Left cardiac atrium (tissue), 4 donors: ENCODE measurements around the gene NCKAP5. TPM values are rescaled to one million over a fixed set of nuclear protein-coding genes. Genes with fewer than 3 reads are reported as not detected.
A peak's percentile ranks its signal among the peaks of the same experiment; 100 is the strongest.

Source experiments
- ATAC-seq, 2 donors: fragments of 200-7000 bp; cut with Tn5 transposase; one replicate each; pipeline ENCODE4 v1.9.1; 2020; ENCODE audit warnings: mild to moderate bottlenecking in 2 of 2, moderate library complexity in 2 of 2
- DNase-seq: peaks from one replicate; pipeline ENCODE4 v3.0.0-alpha.2; 2020
- intact Hi-C, 2 donors: fragments of 100-400 bp; cut with DNase I; formaldehyde crosslinking; loops; one replicate each; pipeline versions ENCODE4 v1.14.1 to v1.15.1; 2022 to 2023
- total RNA-seq, 2 donors: library from RNA; stranded (reverse); fragmentation: NEBNext Ultra II Directional; extraction: Animal tissue kit (Norgen Biotek cat#: 25700); gene quantifications; one replicate each; pipeline ENCODE4 v1.2.1, GENCODE V29; 2021
- donor health status: DM: no; HTN: yes; CAD: no.
- donor health status: DM: no; HTN: yes; CAD: no; lungs with severe emphysema.
- donor health status: DM: yes; HTN: yes; CAD: no.
- donor health status: Dilated cardiomyopathy.

Gene NCKAP5
- total RNA-seq, 2 donors from 2014 or later = 5.8 to 6.2 TPM

DNA sequence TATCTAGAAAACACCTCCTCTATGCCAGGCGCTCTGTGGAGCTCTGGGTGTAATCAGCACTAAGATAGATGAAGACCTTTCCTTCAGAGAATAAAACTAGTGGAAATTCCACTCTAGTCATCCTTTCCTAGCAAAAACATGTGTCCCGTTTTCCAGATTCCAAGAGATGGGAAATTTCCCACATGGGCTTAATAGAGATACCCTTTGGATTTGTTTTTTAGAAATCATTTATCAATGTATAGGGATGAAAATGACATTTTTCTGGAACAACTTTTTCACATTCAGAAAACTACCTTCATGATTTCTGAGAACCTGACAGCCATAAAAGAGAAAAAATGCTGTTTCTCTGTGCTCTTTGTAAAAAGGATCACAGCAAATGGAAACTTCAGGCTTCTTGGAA, 152.1 kb downstream of the NCKAP5 start:
- DNase-seq = no peak
- intact Hi-C loops = loop anchor here in 1 of 2 donors (10.0 kb wide), 1 partner anchor 359 kb away; no protein-coding TSS in a partner anchor
- no peak for ATAC-seq

- peak; percentile 84 to 87 for ATAC-seq
- intact Hi-C loops = loop anchor here in 1 of 2 donors (10.0 kb wide), 1 partner anchor 359 kb away; no protein-coding TSS in a partner anchor
- DNase-seq = peak; percentile 35
Measured at GRCh38 chr2:133415210-133415876, 152.9 kb downstream of the NCKAP5 start.

DNA sequence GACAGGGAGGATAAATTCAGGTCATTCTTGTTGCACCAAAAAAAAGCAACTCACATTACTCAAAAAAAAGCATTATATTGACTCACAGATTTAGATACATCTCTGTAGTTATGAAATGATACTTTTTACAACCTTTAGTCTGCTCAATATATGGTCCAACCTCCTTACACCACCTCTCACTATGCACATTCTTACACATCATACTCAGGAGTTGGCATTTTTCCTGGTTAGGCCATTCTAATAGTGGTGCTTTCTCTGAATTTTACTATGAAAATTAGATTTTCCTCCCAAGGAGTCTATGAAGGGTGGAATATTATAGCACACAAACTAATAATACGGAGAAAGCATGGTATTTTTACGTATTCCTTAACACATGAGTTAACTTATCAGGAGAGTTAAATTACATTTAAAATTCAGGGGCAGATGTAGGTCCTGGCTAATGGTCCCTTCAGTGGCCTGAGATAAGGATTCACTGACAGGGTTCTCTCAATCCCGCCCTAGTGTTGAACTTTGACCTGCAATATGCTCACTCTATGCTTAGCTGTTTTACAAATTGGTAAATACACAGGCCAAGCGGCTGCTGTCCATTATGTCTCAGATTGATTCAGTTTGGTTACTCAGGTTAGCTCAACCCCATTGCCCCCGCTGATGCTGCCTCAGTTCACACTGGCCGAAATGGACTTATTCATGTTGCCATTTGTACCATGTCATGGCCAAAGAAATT, 153.6 kb downstream of the NCKAP5 start:
- no peak for DNase-seq
- ATAC-seq = no peak
- intact Hi-C loops = loop anchor here in 1 of 2 donors (10.0 kb wide), 1 partner anchor 360 kb away; no protein-coding TSS in a partner anchor

GRCh38 chr2:133413863-133414262, 154.4 kb downstream of the NCKAP5 start:
- ATAC-seq = no peak
- DNase-seq = no peak
- intact Hi-C loops = loop anchor here in 1 of 2 donors (10.0 kb wide), 1 partner anchor 361 kb away; no protein-coding TSS in a partner anchor

- DNase-seq (no peak), ATAC-seq (no peak)
- intact Hi-C loops = loop anchor here in 1 of 2 donors (10.0 kb wide), 1 partner anchor 362 kb away; no protein-coding TSS in a partner anchor
Measured at GRCh38 chr2:133412694-133413093, 155.6 kb downstream of the NCKAP5 start.

DNA sequence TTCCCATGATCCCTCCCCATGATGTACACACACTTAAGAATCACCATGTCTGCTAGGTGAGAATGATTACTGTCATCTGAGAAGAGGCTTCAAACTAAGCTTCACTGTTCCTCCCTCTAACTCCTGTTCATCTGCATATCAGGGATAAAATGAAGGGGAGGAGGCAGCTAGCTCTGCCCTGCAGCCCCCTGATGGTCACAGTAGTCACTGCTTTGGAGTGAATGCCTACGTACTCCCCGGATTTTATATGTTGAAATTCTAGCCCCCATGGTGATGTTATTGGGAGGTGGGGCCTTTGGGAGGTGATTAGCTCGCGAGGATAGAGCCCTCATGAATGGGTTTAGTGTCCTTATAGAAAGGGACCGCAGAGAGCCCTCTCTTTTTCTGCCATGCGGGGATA, 156.4 kb downstream of the NCKAP5 start:
- DNase-seq = no peak

DNA sequence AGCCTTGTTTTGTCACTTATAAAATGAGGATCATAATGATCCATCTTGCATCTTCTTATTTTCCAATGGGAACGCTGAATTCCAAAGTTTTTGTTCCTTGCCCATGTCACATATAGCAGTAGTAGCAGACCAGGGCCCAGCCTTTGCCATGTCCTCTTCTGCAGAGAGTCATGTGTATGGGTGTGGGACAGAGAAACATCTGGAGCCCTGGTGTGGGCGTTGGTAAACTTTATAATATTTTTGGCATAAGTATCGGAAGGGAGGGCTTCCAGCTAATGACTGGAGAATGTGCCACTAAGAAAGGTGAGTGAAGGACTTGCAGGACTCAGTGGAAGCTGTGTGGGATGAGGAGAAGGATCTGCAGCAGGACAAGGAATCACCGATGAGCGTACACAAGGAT, 157.2 kb downstream of the NCKAP5 start:
- ATAC-seq = no peak
- DNase-seq = no peak
- intact Hi-C loops = loop anchor here in 1 of 2 donors (10.0 kb wide), 1 partner anchor 364 kb away; no protein-coding TSS in a partner anchor

More for the DNA sequence above, 156.4 kb downstream of the NCKAP5 start:
- no peak for ATAC-seq
- intact Hi-C loops = loop anchor here in 1 of 2 donors (10.0 kb wide), 1 partner anchor 363 kb away; no protein-coding TSS in a partner anchor

- intact Hi-C loops = loop anchor here in 1 of 2 donors (10.0 kb wide), 1 partner anchor 365 kb away; no protein-coding TSS in a partner anchor
- ATAC-seq (no peak), DNase-seq (no peak)
Measured at GRCh38 chr2:133409581-133410285, 158.5 kb downstream of the NCKAP5 start.

DNA sequence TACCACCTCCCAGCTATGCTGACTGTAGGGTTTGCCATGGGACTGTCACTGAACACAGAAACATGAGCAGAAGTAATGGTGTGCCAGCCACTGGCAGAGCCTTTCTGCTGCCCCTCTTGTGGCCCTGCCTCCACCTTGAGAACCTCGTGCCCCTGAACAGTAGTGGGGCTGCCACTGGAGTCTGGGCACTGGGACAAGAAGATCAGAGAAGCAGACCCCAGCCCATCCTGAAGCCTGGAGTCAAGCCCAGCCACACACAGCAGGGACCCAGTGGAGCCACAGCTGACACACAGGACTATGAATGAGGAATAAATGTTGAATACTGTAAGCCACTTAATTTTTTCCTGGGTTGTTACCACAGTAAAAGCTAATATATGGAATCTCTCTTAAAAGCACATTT, 159.6 kb downstream of the NCKAP5 start:
- no peak for DNase-seq
- intact Hi-C loops = no loop called here
- ATAC-seq = no peak

DNA sequence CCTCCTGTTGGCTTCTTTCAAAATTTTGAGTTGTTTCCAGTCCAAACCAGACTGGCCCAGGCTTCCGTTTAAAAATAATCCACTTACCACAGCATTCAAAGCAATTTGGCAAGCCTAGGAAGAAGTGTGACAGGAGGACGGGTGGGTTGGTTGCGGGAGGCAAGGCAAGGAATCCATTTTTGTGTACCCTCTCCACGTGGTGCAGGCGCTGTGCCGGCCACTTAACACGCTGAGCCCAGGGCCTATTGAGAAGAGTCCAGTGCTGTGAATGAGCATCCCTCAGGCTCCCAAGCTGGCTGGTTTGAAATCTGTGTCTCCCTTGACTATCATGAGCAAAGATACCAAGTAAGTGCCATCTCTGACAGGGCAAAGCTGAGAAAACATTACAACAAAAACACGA, 160.9 kb downstream of the NCKAP5 start:
- ATAC-seq = no peak
- DNase-seq = no peak
- intact Hi-C loops = no loop called here

- DNase-seq (no peak), ATAC-seq (no peak)
- intact Hi-C loops = no loop called here
Measured at GRCh38 chr2:133405252-133405651, 163.0 kb downstream of the NCKAP5 start.

GRCh38 chr2:133400411-133400810, 167.9 kb downstream of the NCKAP5 start:
- intact Hi-C loops = no loop called here
- ATAC-seq (no peak), DNase-seq (no peak)

GRCh38 chr2:133393895-133394294, 174.4 kb downstream of the NCKAP5 start:
- intact Hi-C loops = no loop called here
- ATAC-seq (no peak), DNase-seq (no peak)

DNA sequence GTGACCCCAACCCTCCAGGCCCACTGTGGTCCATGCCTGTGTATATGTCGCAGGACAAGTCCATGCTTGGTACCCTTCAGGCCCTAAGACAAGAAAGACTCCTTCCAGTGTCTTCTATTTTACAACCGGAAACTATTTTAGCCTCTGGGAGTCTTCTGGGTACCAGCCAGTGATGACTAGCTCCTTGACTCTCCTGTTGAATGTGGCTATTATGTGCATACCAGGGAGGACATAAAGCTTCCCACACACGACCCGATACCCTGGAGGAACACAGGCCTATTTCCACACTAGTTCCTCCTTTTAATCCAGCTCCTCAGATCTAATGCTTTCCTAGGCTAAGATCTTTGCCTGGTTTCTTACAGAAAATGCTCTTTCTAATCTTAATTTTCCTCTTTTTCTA, 178.1 kb downstream of the NCKAP5 start:
- no peak for DNase-seq

DNA sequence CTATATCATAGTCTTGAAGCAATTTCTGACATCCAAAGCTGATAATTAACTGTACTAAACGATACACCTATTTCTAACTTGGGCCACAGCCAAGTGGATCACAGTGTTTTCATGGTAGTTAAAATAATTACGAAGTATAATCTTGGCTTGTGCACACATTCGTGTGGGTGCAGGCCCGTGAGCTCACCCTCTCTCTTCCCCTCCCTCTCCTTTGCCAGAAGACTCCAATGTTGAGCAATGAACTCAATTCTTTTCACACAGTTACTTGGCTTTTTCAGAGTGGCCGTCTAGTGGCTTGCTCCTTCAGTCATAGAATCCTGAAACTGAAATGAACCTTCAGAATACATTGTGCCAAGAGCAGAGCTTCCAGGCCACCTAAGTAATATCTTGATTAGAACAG, 178.7 kb downstream of the NCKAP5 start:
- ATAC-seq = no peak
- DNase-seq = no peak
- intact Hi-C loops = no loop called here

More for the DNA sequence above, 178.1 kb downstream of the NCKAP5 start:
- intact Hi-C loops = no loop called here
- no peak for ATAC-seq

DNA sequence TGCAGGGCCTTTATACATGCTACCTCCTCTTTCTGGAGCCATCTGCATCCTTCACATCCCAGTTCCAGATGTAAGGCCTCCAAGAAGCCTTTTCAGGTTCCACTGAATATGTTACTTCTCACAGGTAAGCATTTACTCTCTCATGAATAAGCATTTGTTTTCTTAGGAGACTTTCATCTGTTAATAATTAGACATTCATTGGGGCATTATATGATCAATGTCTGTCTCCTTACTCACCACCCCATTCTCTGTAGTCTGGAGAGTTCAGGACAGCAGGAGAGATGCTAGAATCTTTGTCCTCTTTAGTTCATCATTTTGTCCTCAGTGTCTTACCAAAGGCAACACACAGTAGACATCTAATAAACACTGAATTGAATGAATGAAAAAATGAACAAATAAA, 185.7 kb downstream of the NCKAP5 start:
- ATAC-seq (no peak), DNase-seq (no peak)
- intact Hi-C loops = no loop called here

DNA sequence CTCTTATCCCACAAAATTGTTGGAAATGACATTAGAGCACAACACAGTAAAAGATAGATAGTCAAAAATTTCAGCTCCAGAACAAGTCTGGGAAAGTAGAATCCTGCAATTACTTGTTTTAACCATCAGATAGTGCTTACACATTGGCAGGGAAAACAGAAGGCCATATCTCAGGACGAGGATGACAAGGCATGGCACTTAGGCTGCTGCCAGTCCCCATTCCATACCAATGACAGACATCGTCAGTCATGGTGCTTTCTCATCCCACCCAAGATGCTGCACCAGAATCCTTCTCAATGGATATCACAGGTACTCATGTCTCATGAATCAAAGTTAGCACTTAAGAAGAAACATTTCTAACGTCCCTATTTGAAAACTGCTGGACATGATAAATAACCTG, 187.3 kb downstream of the NCKAP5 start:
- ATAC-seq (no peak), DNase-seq (no peak)
- intact Hi-C loops = no loop called here

DNA sequence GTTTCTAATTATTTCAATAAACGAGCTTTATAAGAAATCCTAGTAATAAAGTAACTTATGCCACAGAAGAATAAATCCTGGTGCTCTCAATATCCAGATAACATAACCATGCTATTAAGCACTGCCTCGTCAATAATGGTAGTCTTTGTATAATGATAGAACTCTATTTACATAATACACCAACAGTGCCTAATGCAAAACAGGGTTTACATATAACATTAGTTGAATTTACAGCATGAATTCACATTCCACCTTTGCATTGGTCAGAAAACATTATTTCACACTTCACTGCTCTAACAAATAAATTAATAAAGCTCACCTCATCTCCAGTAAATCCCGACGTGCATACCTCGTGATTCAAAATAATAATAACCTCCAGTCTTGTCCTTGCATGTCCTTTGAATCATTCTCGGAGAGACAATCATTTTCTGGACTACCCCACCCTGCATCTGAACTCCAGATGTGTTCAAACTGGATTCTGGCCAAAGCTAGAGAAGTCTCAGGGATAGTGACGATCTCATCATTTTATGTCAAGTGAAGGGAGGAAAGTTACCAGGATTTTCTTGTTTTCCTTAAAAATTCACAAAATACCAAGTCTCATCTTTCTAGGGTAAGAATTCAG, 189.2 kb downstream of the NCKAP5 start:
- intact Hi-C loops = no loop called here
- no peak for DNase-seq
- ATAC-seq = no peak

- ATAC-seq = no peak
- intact Hi-C loops = no loop called here
- no peak for DNase-seq
Measured at GRCh38 chr2:133378386-133378785, 189.9 kb downstream of the NCKAP5 start.
